Measurements from ENCODE around the gene MSRB1.

Gene MSRB1

GRCh38 chr16:1911467-1912214, 31.4 kb downstream of the MSRB1 start:
- H2AFZ ChIP-seq (ENCODE audit: low read length) = no peak overlapping the region
- no peaks in the 10 kb centered on the region for H3K27me3 ChIP-seq (ENCODE audit: insufficient read depth, low read length, poor library complexity, severe bottlenecking)
- TF ChIP-seq EZH2phosphoT487 (IDR thresholded peaks at IDR 0.05; ENCODE audit: borderline replicate concordance) (no peak), CTCF (conservative IDR thresholded peaks at IDR 0.05; ENCODE audit: low read length) (no peak)
- H3F3A ChIP-seq (ENCODE audit: low read depth) = no peaks in the 10 kb centered on the region
- H3K9me2 ChIP-seq (replicated peaks; ENCODE audit: low read depth, low read length) = no peaks in the 10 kb centered on the region
- H3K4me3 ChIP-seq (ENCODE audit: low read length, poor library complexity, severe bottlenecking) = no peak overlapping the region
- no peaks in the 10 kb centered on the region for H4K20me1 ChIP-seq (ENCODE audit: insufficient read depth, low read length, poor library complexity, severe bottlenecking)
- H3K36me3 ChIP-seq (ENCODE audit: insufficient read depth, low read length) = no peaks in the 10 kb centered on the region
- H3K4me1 ChIP-seq (ENCODE audit: insufficient read depth, low read length, poor library complexity, severe bottlenecking) = no peaks in the 10 kb centered on the region
- no peaks in the 10 kb centered on the region for H3K79me2 ChIP-seq (ENCODE audit: insufficient read depth, low read length)
- no peak overlapping the region for H3K4me2 ChIP-seq (ENCODE audit: low read depth, low read length, poor library complexity, severe bottlenecking)
- no peaks in the 10 kb centered on the region for H3K9me3 ChIP-seq (ENCODE audit: insufficient read depth, low read depth, low read length)
- no peak overlapping the region for H3K9ac ChIP-seq (ENCODE audit: low read depth, low read length, poor library complexity, severe bottlenecking)

GRCh38 chr16:1909561-1910231, 33.3 kb downstream of the MSRB1 start:
- Histone ChIP-seq H3K9me3 (ENCODE audit: insufficient read depth, low read depth, low read length) (no peaks in the 10 kb centered on the region), H4K20me1 (ENCODE audit: insufficient read depth, low read length, poor library complexity, severe bottlenecking) (no peaks in the 10 kb centered on the region), H3K4me2 (ENCODE audit: low read depth, low read length, poor library complexity, severe bottlenecking) (no peak overlapping the region), H3K27me3 (ENCODE audit: insufficient read depth, low read length, poor library complexity, severe bottlenecking) (no peaks in the 10 kb centered on the region), H3K36me3 (ENCODE audit: insufficient read depth, low read length) (no peaks in the 10 kb centered on the region), H3K4me1 (ENCODE audit: insufficient read depth, low read length, poor library complexity, severe bottlenecking) (no peaks in the 10 kb centered on the region), H2AFZ (ENCODE audit: low read length) (no peak overlapping the region), H3K9me2 (replicated peaks; ENCODE audit: low read depth, low read length) (no peaks in the 10 kb centered on the region), H3K4me3 (ENCODE audit: low read length, poor library complexity, severe bottlenecking) (no peak overlapping the region), H3K79me2 (ENCODE audit: insufficient read depth, low read length) (no peaks in the 10 kb centered on the region), H3K9ac (ENCODE audit: low read depth, low read length, poor library complexity, severe bottlenecking) (no peak overlapping the region), H3F3A (ENCODE audit: low read depth) (no peaks in the 10 kb centered on the region)
- no peak for TF ChIP-seq EZH2phosphoT487 (IDR thresholded peaks at IDR 0.05; ENCODE audit: borderline replicate concordance)
- no peak for TF ChIP-seq CTCF (conservative IDR thresholded peaks at IDR 0.05; ENCODE audit: low read length)

GRCh38 chr16:1908983-1909382, 34.0 kb downstream of the MSRB1 start:
- Histone ChIP-seq H3K79me2 (ENCODE audit: insufficient read depth, low read length) (no peaks in the 10 kb centered on the region), H3K36me3 (ENCODE audit: insufficient read depth, low read length) (no peaks in the 10 kb centered on the region), H3K4me2 (ENCODE audit: low read depth, low read length, poor library complexity, severe bottlenecking) (no peak overlapping the region), H3K4me3 (ENCODE audit: low read length, poor library complexity, severe bottlenecking) (no peak overlapping the region), H3K9ac (ENCODE audit: low read depth, low read length, poor library complexity, severe bottlenecking) (no peak overlapping the region), H3F3A (ENCODE audit: low read depth) (no peaks in the 10 kb centered on the region), H3K9me3 (ENCODE audit: insufficient read depth, low read depth, low read length) (no peaks in the 10 kb centered on the region), H3K4me1 (ENCODE audit: insufficient read depth, low read length, poor library complexity, severe bottlenecking) (no peaks in the 10 kb centered on the region), H3K27me3 (ENCODE audit: insufficient read depth, low read length, poor library complexity, severe bottlenecking) (no peaks in the 10 kb centered on the region), H2AFZ (ENCODE audit: low read length) (no peak overlapping the region), H4K20me1 (ENCODE audit: insufficient read depth, low read length, poor library complexity, severe bottlenecking) (no peaks in the 10 kb centered on the region), H3K9me2 (replicated peaks; ENCODE audit: low read depth, low read length) (no peaks in the 10 kb centered on the region)
- TF ChIP-seq CTCF (conservative IDR thresholded peaks at IDR 0.05; ENCODE audit: low read length) (no peak), EZH2phosphoT487 (IDR thresholded peaks at IDR 0.05; ENCODE audit: borderline replicate concordance) (no peak)
